DOHH2 (cell line): ENCODE measurements around the gene TUT1.

Experiments used
- H3F3A ChIP-seq: fragments of 200-600 bp; sonication (generic), shearing (Covaris generic); 2 replicates; pipeline ENCODE4 v1.6.0; 2016; ENCODE audit warnings: antibody characterized with exemption, mild to moderate bottlenecking; ENCODE audit not compliant: control insufficient read depth, insufficient read depth
- H3K27ac ChIP-seq: fragments of 200-600 bp; sonication (generic); 2 replicates; pipeline ENCODE4 v1.5.1; 2014; ENCODE audit warnings: low read depth, mild to moderate bottlenecking, low read length, moderate library complexity
- H3K27me3 ChIP-seq: fragments of 200-600 bp; sonication (generic); 2 replicates; pipeline ENCODE4 v1.6.1; 2014; ENCODE audit warnings: mild to moderate bottlenecking, low read length, mixed read lengths; ENCODE audit not compliant: control insufficient read depth
- H3K36me3 ChIP-seq: fragments of 200-600 bp; sonication (generic); 2 replicates; pipeline ENCODE4 v1.6.1; 2014; ENCODE audit warnings: mild to moderate bottlenecking, low read length, moderate library complexity, mixed read lengths; ENCODE audit not compliant: control insufficient read depth
- H3K4me1 ChIP-seq: fragments of 200-600 bp; sonication (generic); 2 replicates; pipeline ENCODE4 v1.6.1; 2014; ENCODE audit warnings: mild to moderate bottlenecking, low read length, mixed read lengths; ENCODE audit not compliant: control insufficient read depth
- H3K4me2 ChIP-seq: fragments of 200-600 bp; sonication (generic); 2 replicates; pipeline ENCODE4 v1.6.0; 2014; ENCODE audit warnings: mild to moderate bottlenecking, low read length, moderate library complexity
- H3K4me3 ChIP-seq: fragments of 200-600 bp; sonication (generic); 2 replicates; pipeline ENCODE4 v1.5.1; 2014; ENCODE audit warnings: mild to moderate bottlenecking, low read length, mixed read lengths
- H3K79me2 ChIP-seq: fragments of 200-600 bp; sonication (generic); 2 replicates; pipeline ENCODE4 v1.6.1; 2014; ENCODE audit warnings: mild to moderate bottlenecking, low read length, mixed read lengths; ENCODE audit not compliant: control insufficient read depth
- H3K9me2 ChIP-seq: fragments of 200-600 bp; sonication (generic); replicated peaks from 2 replicates; pipeline ENCODE4 v1.6.1; 2014; ENCODE audit warnings: mild to moderate bottlenecking, low read length, mixed read lengths; ENCODE audit not compliant: control insufficient read depth
- H3K9me3 ChIP-seq: fragments of 200-600 bp; sonication (generic); 2 replicates; pipeline ENCODE4 v1.6.1; 2014; ENCODE audit warnings: antibody characterized with exemption, low read length, mixed read lengths; ENCODE audit not compliant: control insufficient read depth, insufficient read depth
- H4K20me1 ChIP-seq: fragments of 200-600 bp; sonication (generic); 2 replicates; pipeline ENCODE4 v1.6.0; 2014; ENCODE audit warnings: low read depth, mild to moderate bottlenecking, antibody characterized with exemption, low read length, moderate library complexity; ENCODE audit not compliant: control insufficient read depth, insufficient read depth
- CTCF ChIP-seq: fragments of 200-600 bp; sonication (generic); IDR thresholded peaks from one replicate; pipeline ENCODE4 v1.5.1; 2014; ENCODE audit warnings: antibody characterized with exemption, mild to moderate bottlenecking, low read depth, low read length; ENCODE audit not compliant: poor library complexity, severe bottlenecking
- EZH2phosphoT487 ChIP-seq: fragments of 200-600 bp; sonication (generic); IDR thresholded peaks from 2 replicates; pipeline ENCODE4 v1.6.1; 2017; ENCODE audit warnings: borderline replicate concordance, mild to moderate bottlenecking, antibody characterized with exemption, low read length, moderate library complexity, mixed read lengths

TUT1 gene

GRCh38 chr11:62615521-62615920 is 24.2 kb upstream of the TUT1 start:
- Histone ChIP-seq H3K4me1 (peaks cover 24% of the 10 kb centered on the region), H3K36me3 (peaks cover 42% of the 10 kb centered on the region), H3K9me3 (no peaks in the 10 kb centered on the region), H3K27me3 (no peaks in the 10 kb centered on the region), H4K20me1 (no peaks in the 10 kb centered on the region), H3K27ac (no peak overlapping the region), H3K9me2 (no peaks in the 10 kb centered on the region), H3K4me2 (no peak overlapping the region), H3K4me3 (no peak overlapping the region), H3F3A (peaks cover 15% of the 10 kb centered on the region), H3K79me2 (peaks cover 32% of the 10 kb centered on the region)
- no peak for TF ChIP-seq CTCF
- no peak for TF ChIP-seq EZH2phosphoT487

GRCh38 chr11:62614275-62614674 is 23.0 kb upstream of the TUT1 start:
- no peak for TF ChIP-seq CTCF
- no peak for TF ChIP-seq EZH2phosphoT487
- Histone ChIP-seq H3K79me2 (peaks cover 20% of the 10 kb centered on the region), H3K9me3 (no peaks in the 10 kb centered on the region), H3K9me2 (no peaks in the 10 kb centered on the region), H3K27me3 (no peaks in the 10 kb centered on the region), H3K4me1 (peaks cover 20% of the 10 kb centered on the region), H3K36me3 (peaks cover 40% of the 10 kb centered on the region), H4K20me1 (no peaks in the 10 kb centered on the region), H3F3A (peaks cover 14% of the 10 kb centered on the region), H3K27ac (no peak overlapping the region), H3K4me2 (no peak overlapping the region), H3K4me3 (no peak overlapping the region)

DNA sequence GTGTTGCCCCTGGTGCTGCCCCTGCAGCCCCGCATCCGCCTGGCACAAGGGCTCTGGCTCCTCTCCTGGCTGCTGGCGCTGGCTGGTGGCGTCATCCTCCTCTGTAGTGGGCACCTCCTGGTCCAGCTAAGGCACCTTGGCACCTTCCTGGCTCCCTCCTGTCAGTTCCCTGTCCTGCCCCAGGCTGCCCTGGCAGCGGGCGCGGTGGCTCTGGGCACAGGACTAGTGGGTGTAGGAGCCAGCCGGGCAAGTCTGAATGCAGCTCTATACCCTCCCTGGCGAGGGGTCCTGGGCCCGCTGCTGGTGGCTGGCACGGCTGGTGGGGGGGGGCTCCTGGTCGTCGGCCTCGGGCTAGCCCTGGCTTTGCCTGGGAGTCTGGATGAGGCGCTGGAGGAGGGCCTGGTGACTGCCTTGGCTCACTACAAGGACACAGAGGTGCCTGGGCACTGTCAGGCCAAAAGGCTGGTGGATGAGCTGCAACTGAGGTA is 22.0 kb upstream of the TUT1 start:
- Histone ChIP-seq H4K20me1 (no peaks in the 10 kb centered on the region), H3K9me2 (no peaks in the 10 kb centered on the region), H3K79me2 (peaks cover 17% of the 10 kb centered on the region), H3F3A (peaks cover 12% of the 10 kb centered on the region), H3K4me3 (peak overlapping the region; percentile 92), H3K9me3 (no peaks in the 10 kb centered on the region), H3K27me3 (no peaks in the 10 kb centered on the region), H3K4me2 (peak overlapping the region; percentile 98; the same call in 1 of the 2 replicates), H3K27ac (peak overlapping the region; percentile 64; the same call in 1 of the 2 replicates), H3K36me3 (peaks cover 40% of the 10 kb centered on the region), H3K4me1 (peaks cover 21% of the 10 kb centered on the region)
- TF ChIP-seq EZH2phosphoT487 (no peak), CTCF (no peak)
